Fibroblast of mammary gland (primary cell): ENCODE measurements around the gene ABCA6.
A peak's percentile ranks its signal among the peaks of the same experiment; 100 is the strongest.

Experiments used
- DNase-seq: peaks from one replicate; pipeline ENCODE4 v3.0.0-alpha.2; 2010; ENCODE audit warnings: low read depth
- H3K4me3 ChIP-seq: 2 replicates; pipeline ENCODE4 v1.5.1; 2011; ENCODE audit warnings: low read depth, mild to moderate bottlenecking, low read length, moderate library complexity; ENCODE audit not compliant: control insufficient read depth
- CTCF ChIP-seq: conservative IDR thresholded peaks from 2 replicates; pipeline ENCODE4 v1.5.1; 2011; ENCODE audit warnings: low read depth, low read length, inconsistent platforms; ENCODE audit not compliant: control insufficient read depth, insufficient read depth

Gene ABCA6

GRCh38 chr17:69093995-69094394 lies 47.7 kb downstream of the ABCA6 start:
- TF ChIP-seq CTCF, result no peak
- no peak for DNase-seq
- H3K4me3 ChIP-seq, result no peak overlapping the region

DNA sequence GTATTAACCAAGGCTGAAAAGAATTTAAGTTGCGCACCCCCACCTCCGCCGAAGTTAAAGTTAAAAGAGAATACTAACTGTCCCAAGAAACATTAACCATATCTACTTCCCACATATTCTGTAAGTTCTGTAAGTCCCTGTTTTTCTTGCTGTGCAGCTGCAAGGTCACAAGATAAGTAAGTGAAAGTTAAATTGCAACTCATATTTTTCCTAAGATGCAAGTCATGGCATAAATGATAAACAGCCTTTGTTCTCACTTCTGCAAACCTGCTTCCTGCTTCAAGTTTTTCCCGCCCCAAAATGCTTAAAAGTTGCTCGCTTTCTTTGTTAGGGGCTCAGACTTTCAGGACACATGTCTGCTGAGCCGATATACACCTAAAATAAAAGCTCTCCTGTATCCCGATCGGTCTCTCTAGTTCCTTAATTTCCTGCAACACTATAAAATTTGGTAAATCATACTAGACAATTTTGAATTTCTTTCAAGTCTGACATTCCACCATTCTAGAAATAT lies 48.4 kb downstream of the ABCA6 start:
- DNase-seq, result peak; percentile 2
- TF ChIP-seq CTCF, result no peak
- H3K4me3 ChIP-seq, result no peak overlapping the region

GRCh38 chr17:69090365-69090764 lies 51.3 kb downstream of the ABCA6 start:
- TF ChIP-seq CTCF, result no peak
- no peak overlapping the region for H3K4me3 ChIP-seq
- DNase-seq, result peak; percentile 54

- no peak for DNase-seq
- no peak overlapping the region for H3K4me3 ChIP-seq
- TF ChIP-seq CTCF, result no peak
Observed at GRCh38 chr17:69088643-69089200, 53.0 kb downstream of the ABCA6 start.

DNA sequence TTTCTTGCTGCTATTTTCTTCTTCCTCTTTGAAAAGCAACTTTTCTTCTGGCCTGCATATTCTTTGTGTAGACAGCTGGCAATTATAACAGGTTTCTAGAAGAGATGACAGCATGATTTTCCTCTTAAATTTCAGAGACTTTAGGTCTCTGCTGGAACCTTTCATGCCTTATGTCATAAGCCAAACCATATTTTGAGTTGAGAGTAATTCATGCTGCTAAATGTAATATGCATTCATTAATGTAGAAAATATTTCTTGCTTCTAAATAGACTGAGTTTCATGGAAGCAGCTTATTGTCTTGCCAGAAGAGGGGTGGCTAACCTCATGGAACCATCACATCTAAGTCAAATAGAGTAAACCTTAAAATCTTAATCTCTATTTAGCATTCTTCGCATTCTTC lies 55.1 kb downstream of the ABCA6 start:
- no peak overlapping the region for H3K4me3 ChIP-seq
- no peak for DNase-seq
- TF ChIP-seq CTCF, result no peak

DNA sequence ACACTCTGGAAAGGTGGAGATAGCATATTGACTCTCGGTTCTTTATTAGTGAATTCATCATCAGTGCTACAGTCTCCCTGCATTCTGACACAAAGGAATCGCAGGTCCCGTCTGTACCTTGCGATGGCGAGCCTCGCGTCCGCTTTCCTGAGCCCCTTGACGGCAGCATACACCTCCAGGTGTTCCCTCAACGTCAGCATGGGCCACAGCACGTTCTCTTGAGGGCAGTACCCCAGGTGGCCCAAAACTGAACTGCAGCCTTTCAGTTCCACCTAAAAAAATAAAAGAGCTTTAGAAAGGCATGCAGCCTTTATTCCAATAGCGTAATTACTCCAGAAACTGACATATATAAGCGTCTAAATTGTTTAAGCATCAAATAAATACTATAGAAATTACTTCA lies 56.8 kb downstream of the ABCA6 start:
- peak; percentile 36 for TF ChIP-seq CTCF
- no peak for DNase-seq

GRCh38 chr17:69082696-69083095 lies 59.0 kb downstream of the ABCA6 start:
- TF ChIP-seq CTCF, result no peak
- H3K4me3 ChIP-seq, result no peak overlapping the region
- DNase-seq, result no peak

More for the DNA sequence above, 56.8 kb downstream of the ABCA6 start:
- no peak overlapping the region for H3K4me3 ChIP-seq
